Keratinocyte (primary cell): ENCODE measurements around the gene HVCN1.

Experiments
- CTCF ChIP-seq, 3 experiments: IDR thresholded peaks in 1 of 3; conservative IDR thresholded peaks in 1 of 3; optimal IDR thresholded peaks in 1 of 3; 2 replicates in 2 of 3; 3 replicates in 1 of 3; pipeline versions ENCODE3 to v1.5.1; 2011; ENCODE audit warnings: low read length in 3 of 3, mild to moderate bottlenecking in 3 of 3, moderate library complexity in 2 of 3, control low read depth in 1 of 3, inconsistent platforms in 1 of 3; ENCODE audit not compliant: insufficient read depth in 2 of 3; ENCODE audit errors: extremely low read depth in 1 of 3
- EZH2 ChIP-seq: IDR thresholded peaks from one replicate; pipeline ENCODE4 v1.6.1; 2012; ENCODE audit warnings: inconsistent platforms, mild to moderate bottlenecking, low read length, moderate library complexity

- TF ChIP-seq CTCF (optimal IDR thresholded peaks at IDR 0.05 in 1 of 3, IDR thresholded peaks at IDR 0.05 in 1 of 3, conservative IDR thresholded peaks at IDR 0.05 in 1 of 3; ENCODE audit: extremely low read depth in 1 of 3, insufficient read depth in 2 of 3, low read length in 3 of 3): no peak
- TF ChIP-seq EZH2: no peak
Observed at GRCh38 chr12:110728628-110729027, 39.7 kb upstream of the HVCN1 start.
